Renal pelvis (tissue), 4 donors: ENCODE results near the gene ATAD3B. TPM values are rescaled to one million over a fixed set of nuclear protein-coding genes. Genes with fewer than 3 reads are reported as not detected.
"Not testable (repeated sequence)": the region's sequence is repeated elsewhere in the genome, so short reads cannot be mapped to it uniquely, and the experiment has no call there.

Source experiments
- DNase-seq: peaks from one replicate; pipeline ENCODE4 v3.0.0-alpha.2; 2013
- polyA plus RNA-seq, 3 donors: library from polyadenylated mRNA; unstranded; fragments of 120-200 nt; gene quantifications; one replicate each; pipeline ENCODE4 v1.2.1, GENCODE V29; 2013; ENCODE audit not compliant: insufficient read length in 3 of 3

The ATAD3B gene
- polyA plus RNA-seq, 3 donors = 14.7 to 22.7 (median 19.2) TPM

GRCh38 chr1:1529321-1529720, 57.8 kb downstream of the ATAD3B start:
- DNase-seq = no peak

- no peak for DNase-seq
Measured at GRCh38 chr1:1529936-1530335, 58.4 kb downstream of the ATAD3B start.

- DNase-seq = no peak
Measured at GRCh38 chr1:1531947-1532346, 60.4 kb downstream of the ATAD3B start.

GRCh38 chr1:1533176-1533893, 61.8 kb downstream of the ATAD3B start:
- not testable (repeated sequence) for DNase-seq

- not testable (repeated sequence) for DNase-seq
Measured at GRCh38 chr1:1533894-1534291, 62.3 kb downstream of the ATAD3B start.

- DNase-seq = no peak
Measured at GRCh38 chr1:1534401-1535154, 63.0 kb downstream of the ATAD3B start.

GRCh38 chr1:1535201-1536018, 63.8 kb downstream of the ATAD3B start:
- no peak for DNase-seq

- no peak for DNase-seq
Measured at GRCh38 chr1:1536019-1536937, 64.7 kb downstream of the ATAD3B start.

GRCh38 chr1:1536938-1537546, 65.5 kb downstream of the ATAD3B start:
- no peak for DNase-seq

GRCh38 chr1:1537626-1538250, 66.2 kb downstream of the ATAD3B start:
- no peak for DNase-seq

GRCh38 chr1:1538334-1538733, 66.8 kb downstream of the ATAD3B start:
- no peak for DNase-seq

- no peak for DNase-seq
Measured at GRCh38 chr1:1538989-1539309, 67.4 kb downstream of the ATAD3B start.

GRCh38 chr1:1539310-1540089, 67.9 kb downstream of the ATAD3B start:
- DNase-seq = peak; percentile 50

- peak; percentile 77 for DNase-seq
Measured at GRCh38 chr1:1540090-1540817, 68.7 kb downstream of the ATAD3B start, which contains the start of gene TMEM240. TSS of gene TMEM240 (minus strand) at chr1:1540624. CDS start at chr1:1540346, 278 bp downstream.

- no peak for DNase-seq
Measured at GRCh38 chr1:1540818-1541628, 69.5 kb downstream of the ATAD3B start.

GRCh38 chr1:1541956-1542765, 70.6 kb downstream of the ATAD3B start:
- no peak for DNase-seq
